ENCODE data around the gene NBPF1. TPM values are rescaled to one million over a fixed set of nuclear protein-coding genes. Genes with fewer than 3 reads are reported as not detected.
"Not testable (repeated sequence)": the region's sequence is repeated elsewhere in the genome, so short reads cannot be mapped to it uniquely, and the experiment has no call there.

Gene NBPF1
- total RNA-seq, 2 donors from 2014 or later: 6.1 to 6.8 TPM

- H3K27me3 Mint-ChIP-seq: peaks cover 11% of the 10 kb centered on the region
- not testable (repeated sequence) for H3K4me1 Mint-ChIP-seq; H3K36me3 Mint-ChIP-seq (ENCODE audit: low read depth); H3K27ac Mint-ChIP-seq; H3K9me3 Mint-ChIP-seq; H3K4me3 Mint-ChIP-seq
- peak; percentile 98 for ATAC-seq (replicated peaks)
Measured at GRCh38 chr1:16513412-16514106, 99.8 kb downstream of the NBPF1 start.

GRCh38 chr1:16512624-16513411, 100.5 kb downstream of the NBPF1 start:
- not testable (repeated sequence) for H3K4me1 Mint-ChIP-seq; H3K36me3 Mint-ChIP-seq (ENCODE audit: low read depth); ATAC-seq (replicated peaks); H3K27ac Mint-ChIP-seq; H3K4me3 Mint-ChIP-seq; H3K27me3 Mint-ChIP-seq; H3K9me3 Mint-ChIP-seq

Other genes with a start within 250 kb of the NBPF1 start
- 100 to 1,000 TPM; 172 to 204 TPM for gene SZRD1, start 246.3 kb downstream of the NBPF1 start, total RNA-seq
- under 1 TPM in 1 of 2 donors, not detected in 1; 0.08 TPM for gene SPATA21, start 176.1 kb downstream of the NBPF1 start, total RNA-seq
- gene NECAP2, start 172.8 kb downstream of the NBPF1 start, total RNA-seq: 10 to 100 TPM; 68.0 to 83.7 TPM
- 1,000 to 10,000 TPM; 1,202 to 2,371 TPM for gene RNU1-1, start 99.3 kb downstream of the NBPF1 start, total RNA-seq
- 1,000 to 10,000 TPM; 1,202 to 2,371 TPM for gene RNU1-3, start 53.4 kb upstream of the NBPF1 start, total RNA-seq
- 1,000 to 10,000 TPM; 1,202 to 2,371 TPM for gene RNU1-4, start 127.0 kb upstream of the NBPF1 start, total RNA-seq

Data from activated T-helper 17 cell treated with anti-CD3 and anti-CD28 coated beads, Interleukin-2, amount 50 U/mL, for 72 hours (primary cell).